Measurements from ENCODE around the gene TRIP11. TPM values are rescaled to one million over a fixed set of nuclear protein-coding genes. Genes with fewer than 3 reads are reported as not detected.
"Not testable (repeated sequence)": the region's sequence is repeated elsewhere in the genome, so short reads cannot be mapped to it uniquely, and the experiment has no call there.

Gene TRIP11
- total RNA-seq, 1 donor from 2014 or later, result 59.5 TPM

DNA sequence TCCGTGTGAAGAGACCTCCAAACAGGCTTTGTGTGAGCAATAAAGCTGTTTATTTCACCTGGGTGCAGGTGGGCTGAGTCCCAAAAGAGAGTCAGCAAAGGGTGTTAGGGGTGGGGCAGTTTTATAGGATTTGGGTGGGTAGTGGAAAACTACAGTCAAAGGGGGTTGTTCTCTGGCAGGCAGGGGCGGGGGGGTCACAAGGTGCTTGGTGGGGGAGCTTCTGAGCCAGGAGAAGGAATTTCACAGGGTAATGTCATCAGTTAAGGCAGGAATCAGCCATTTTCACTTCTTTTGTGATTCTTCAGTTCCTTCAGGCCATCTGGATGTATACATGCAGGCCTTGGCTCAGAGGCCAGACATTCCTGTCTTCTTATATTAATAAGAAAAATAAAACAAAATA is 1.9 kb upstream of the TRIP11 start:
- H3K9me3 Mint-ChIP-seq; H3K27ac Mint-ChIP-seq; H3K27me3 Mint-ChIP-seq; ATAC-seq (ENCODE audit: low read depth); CTCF ChIA-PET; DNase-seq; H3K4me3 Mint-ChIP-seq: not testable (repeated sequence)
- peaks cover 21% of the 10 kb centered on the region for H3K36me3 Mint-ChIP-seq (ENCODE audit: low read depth)
- peaks cover 31% of the 10 kb centered on the region for H3K4me1 Mint-ChIP-seq
- intact Hi-C loops (cut with micrococcal nuclease), result loop anchor here (2.0 kb wide), 1 partner anchor 415 kb away; no protein-coding TSS in a partner anchor
- POLR2A ChIA-PET, result interaction anchor here (0.6 to 0.7 kb wide), 3 partner anchors 205 to 1282 kb away, joined by 4 to 10 read pairs (median 5); no protein-coding TSS in a partner anchor

DNA sequence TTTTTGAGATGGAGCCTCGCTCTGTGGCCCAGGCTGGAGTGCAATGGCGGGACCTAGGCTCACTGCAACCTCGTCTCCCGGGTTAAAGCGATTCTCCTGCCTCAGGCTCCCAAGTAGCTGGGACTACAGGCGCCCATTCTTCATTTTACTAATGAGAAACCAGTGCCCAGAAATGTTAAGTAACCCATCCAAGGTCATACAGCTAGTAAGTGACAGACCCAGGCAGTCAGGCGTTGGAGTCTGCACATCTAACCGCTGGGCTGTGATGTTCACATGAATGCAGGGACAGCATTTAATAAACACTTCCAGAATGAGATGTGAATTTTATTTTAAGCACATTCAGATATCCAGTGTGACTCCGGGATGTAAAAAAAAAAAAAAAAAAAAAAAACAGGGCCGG is 1.3 kb upstream of the TRIP11 start:
- Mint-ChIP-seq H3K4me3 (peak overlapping the region; percentile 98), H3K36me3 (ENCODE audit: low read depth) (peaks cover 22% of the 10 kb centered on the region), H3K9me3 (no peaks in the 10 kb centered on the region), H3K27me3 (no peaks in the 10 kb centered on the region), H3K4me1 (peaks cover 35% of the 10 kb centered on the region), H3K27ac (no peak overlapping the region)
- TF ChIP-seq CTCF (IDR thresholded peaks at IDR 0.05), result no peak
- ChIA-PET POLR2A (interaction anchor here (0.7 to 3.3 kb wide), 6 partner anchors 34 to 1281 kb away, joined by 3 to 40 read pairs (median 8); partner anchors contain the start of genes ATXN3 and PPP4R3A), CTCF (no interaction called here)
- no peak for ATAC-seq (ENCODE audit: low read depth)
- intact Hi-C loops (cut with micrococcal nuclease), result loop anchor here (2.0 kb wide), 1 partner anchor 416 kb away; no protein-coding TSS in a partner anchor
- no peak for DNase-seq

DNA sequence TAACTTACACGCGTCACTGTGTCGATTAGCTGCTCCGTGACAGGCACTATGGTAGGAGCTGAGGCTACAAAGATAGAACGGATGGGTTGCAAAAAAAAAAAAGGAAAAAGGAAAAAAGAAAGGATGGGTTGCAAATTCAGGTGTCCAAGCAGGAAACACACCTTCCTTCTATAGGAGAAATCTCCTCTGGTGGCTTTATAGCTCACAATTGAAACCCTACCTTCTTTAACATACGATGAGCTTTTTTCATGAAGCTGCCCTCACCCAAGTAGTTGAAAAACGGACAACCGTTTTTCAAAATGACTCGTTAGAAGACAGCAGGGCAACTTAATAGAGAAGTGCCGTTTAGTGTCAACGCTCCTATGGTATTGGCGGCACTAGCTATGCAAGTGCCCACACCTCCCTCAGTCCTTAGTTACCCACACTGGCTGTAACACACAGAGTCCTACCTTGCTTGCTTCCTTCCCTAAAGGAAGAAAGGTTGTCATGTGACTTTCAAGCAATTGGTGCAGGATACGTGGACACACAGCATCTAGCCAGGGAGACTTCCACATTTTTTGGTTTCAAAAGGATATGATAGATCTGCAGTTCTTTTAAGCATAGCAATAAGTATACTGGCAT is 682 bp upstream of the TRIP11 start:
- ChIA-PET CTCF (interaction anchor here (0.7 to 1.9 kb wide), 2 partner anchors 44 to 66 kb away, joined by 4 to 6 read pairs; partner anchors contain the start of gene ATXN3), POLR2A (interaction anchor here (0.5 to 3.3 kb wide), 19 partner anchors 13 to 1658 kb away, joined by 3 to 40 read pairs (median 4); partner anchors contain the start of genes ATXN3, CPSF2, DGLUCY and LYSET)
- peaks cover 24% of the 10 kb centered on the region for H3K36me3 Mint-ChIP-seq (ENCODE audit: low read depth)
- DNase-seq (no peak), ATAC-seq (ENCODE audit: low read depth) (peak; percentile 3)
- H3K9me3 Mint-ChIP-seq, result no peaks in the 10 kb centered on the region
- H3K27ac Mint-ChIP-seq, result peak overlapping the region; percentile 95
- TF ChIP-seq CTCF (IDR thresholded peaks at IDR 0.05), result no peak
- H3K4me1 Mint-ChIP-seq, result peaks cover 40% of the 10 kb centered on the region
- intact Hi-C loops (cut with micrococcal nuclease), result loop anchor here (1.0 to 2.0 kb wide), 5 partner anchors 66 to 754 kb away; partner anchors contain the start of genes ATXN3, CPSF2, GOLGA5 and NDUFB1
- H3K4me3 Mint-ChIP-seq, result peak overlapping the region; percentile 98
- H3K27me3 Mint-ChIP-seq, result no peaks in the 10 kb centered on the region

- POLR2A ChIA-PET, result interaction anchor here (0.6 to 3.3 kb wide), 15 partner anchors 12 to 1656 kb away, joined by 3 to 40 read pairs (median 4); partner anchors contain the start of genes ATXN3, CPSF2, DGLUCY and LYSET
- H3K27ac Mint-ChIP-seq, result peak overlapping the region; percentile 95
- no peak for TF ChIP-seq CTCF (IDR thresholded peaks at IDR 0.05)
- H3K27me3 Mint-ChIP-seq, result no peaks in the 10 kb centered on the region
- DNase-seq (no peak), ATAC-seq (ENCODE audit: low read depth) (no peak)
- H3K36me3 Mint-ChIP-seq (ENCODE audit: low read depth), result peaks cover 24% of the 10 kb centered on the region
- peak overlapping the region; percentile 98 for H3K4me3 Mint-ChIP-seq
- CTCF ChIA-PET, result interaction anchor here (1.9 kb wide), 1 partner anchor 68 kb away, joined by 6 read pairs; the partner anchor contains the start of gene ATXN3
- no peaks in the 10 kb centered on the region for H3K9me3 Mint-ChIP-seq
- peaks cover 40% of the 10 kb centered on the region for H3K4me1 Mint-ChIP-seq
- intact Hi-C loops (cut with micrococcal nuclease), result no loop called here
Measured at GRCh38 chr14:92039063-92039718, 668 bp downstream of the TRIP11 start.

DNA sequence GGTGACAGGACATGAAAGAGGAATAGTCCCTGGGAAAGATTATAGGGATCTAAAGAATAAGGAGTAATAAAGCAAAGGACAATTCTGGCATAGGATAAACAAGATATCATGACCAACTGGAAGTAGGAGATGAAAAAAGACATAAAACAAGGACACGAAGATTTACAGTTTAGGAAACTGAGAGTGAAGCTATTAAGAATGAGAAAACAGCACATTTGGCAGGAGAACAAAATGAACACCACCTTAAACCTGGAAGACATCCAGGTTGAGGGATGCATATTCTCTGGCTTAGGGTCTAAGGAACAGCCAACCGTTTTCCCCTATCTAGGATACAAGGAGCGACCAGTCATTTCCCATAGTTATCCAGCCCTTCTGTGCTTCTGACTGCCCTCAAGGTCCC is 1.9 kb downstream of the TRIP11 start:
- no peak for TF ChIP-seq CTCF (IDR thresholded peaks at IDR 0.05)
- Mint-ChIP-seq H3K9me3 (no peaks in the 10 kb centered on the region), H3K27me3 (no peaks in the 10 kb centered on the region), H3K4me3 (peak overlapping the region; percentile 15), H3K36me3 (ENCODE audit: low read depth) (peaks cover 28% of the 10 kb centered on the region), H3K27ac (no peak overlapping the region), H3K4me1 (peaks cover 44% of the 10 kb centered on the region)
- ATAC-seq (ENCODE audit: low read depth) (no peak), DNase-seq (no peak)
- ChIA-PET POLR2A (interaction anchor here (0.5 kb wide), 1 partner anchor 897 kb away, joined by 4 read pairs; no protein-coding TSS in a partner anchor), CTCF (no interaction called here)
- intact Hi-C loops (cut with micrococcal nuclease), result no loop called here

Measured in activated B cell treated with CpG ODN at 0.5 μM for 24 hours (primary cell).